CD14-positive monocyte (primary cell): ENCODE results near the gene SLC22A13. TPM values are rescaled to one million over a fixed set of nuclear protein-coding genes. Genes with fewer than 3 reads are reported as not detected.

ENCODE experiments used
- DNase-seq, 3 donors: peaks; one replicate each; pipeline ENCODE4 v3.0.0-alpha.2; 2011 to 2022
- H2AFZ ChIP-seq: 2 replicates; pipeline ENCODE4 v1.6.0; 2012; ENCODE audit warnings: mild to moderate bottlenecking, low read depth, low read length, inconsistent platforms; ENCODE audit not compliant: insufficient read depth, poor library complexity, severe bottlenecking
- H3K27ac ChIP-seq, 2 donors: 1 replicate in 1 of 2; 2 replicates in 1 of 2; pipeline ENCODE4 v1.5.1; 2012 to 2013; ENCODE audit warnings: low read length in 2 of 2, control low read depth in 1 of 2, inconsistent platforms in 1 of 2, low read depth in 1 of 2, mild to moderate bottlenecking in 1 of 2
- H3K27me3 ChIP-seq, 2 donors: one replicate each; pipeline versions ENCODE4 v1.6.0 to v1.6.1; 2011 to 2013; ENCODE audit warnings: low read length in 2 of 2; ENCODE audit not compliant: control insufficient read depth in 2 of 2, insufficient read depth in 2 of 2
- H3K36me3 ChIP-seq, 2 donors: replicated peaks in 1 of 2; 1 replicate in 1 of 2; 2 replicates in 1 of 2; pipeline versions ENCODE4 v1.5.1 to v1.6.1; 2012 to 2013; ENCODE audit warnings: low read length in 2 of 2, control low read depth in 1 of 2, inconsistent platforms in 1 of 2, mild to moderate bottlenecking in 1 of 2; ENCODE audit not compliant: insufficient read depth in 2 of 2, control insufficient read depth in 1 of 2
- H3K4me1 ChIP-seq, 2 donors: 1 replicate in 1 of 2; 2 replicates in 1 of 2; pipeline versions ENCODE4 v1.5.1 to v1.6.1; 2012 to 2013; ENCODE audit warnings: low read length in 2 of 2, control low read depth in 1 of 2, inconsistent platforms in 1 of 2, mild to moderate bottlenecking in 1 of 2, moderate library complexity in 1 of 2; ENCODE audit not compliant: insufficient read depth in 2 of 2, control insufficient read depth in 1 of 2
- H3K4me2 ChIP-seq: replicated peaks from 2 replicates; pipeline ENCODE3; 2012; ENCODE audit warnings: low read length, moderate library complexity, mild to moderate bottlenecking; ENCODE audit not compliant: poor library complexity, severe bottlenecking; ENCODE audit errors: extremely low read depth
- H3K4me3 ChIP-seq, 3 experiments: fragments of 200-600 bp in 1 of 3; sonication (generic) in 1 of 3; replicated peaks in 1 of 3; 1 replicate in 2 of 3; 2 replicates in 1 of 3; pipeline ENCODE4 v1.5.1; 2011 to 2013; ENCODE audit warnings: low read length in 3 of 3, mild to moderate bottlenecking in 3 of 3, control low read depth in 2 of 3, low read depth in 2 of 3, inconsistent platforms in 1 of 3, moderate library complexity in 1 of 3
- H3K79me2 ChIP-seq: 2 replicates; pipeline ENCODE4 v1.6.0; 2012; ENCODE audit warnings: mild to moderate bottlenecking, control low read depth, inconsistent platforms, low read length, moderate library complexity; ENCODE audit not compliant: insufficient read depth
- H3K9ac ChIP-seq: 2 replicates; pipeline ENCODE4 v1.6.0; 2017; ENCODE audit warnings: low read length, mild to moderate bottlenecking; ENCODE audit not compliant: insufficient read depth, poor library complexity, severe bottlenecking
- H3K9me3 ChIP-seq, 2 donors: replicated peaks in 1 of 2; 1 replicate in 1 of 2; 2 replicates in 1 of 2; pipeline versions ENCODE4 v1.5.1 to v1.6.1; 2012 to 2013; ENCODE audit warnings: low read length in 2 of 2, control low read depth in 1 of 2; ENCODE audit not compliant: control insufficient read depth in 1 of 2, insufficient read depth in 1 of 2
- H4K20me1 ChIP-seq: 2 replicates; pipeline ENCODE4 v1.6.0; 2012; ENCODE audit warnings: mild to moderate bottlenecking, low read length, control low read depth, moderate library complexity; ENCODE audit not compliant: insufficient read depth
- H3K27ac Mint-ChIP-seq, 7 donors: one replicate each; pipeline ENCODE4 v1.8.0; 2020; ENCODE audit warnings: mild to moderate bottlenecking in 7 of 7, mixed read lengths in 7 of 7, moderate library complexity in 6 of 7, inconsistent platforms in 2 of 7
- H3K27me3 Mint-ChIP-seq, 3 donors: one replicate each; pipeline ENCODE4 v1.8.0; 2021 to 2022; ENCODE audit warnings: low read depth in 3 of 3, mild to moderate bottlenecking in 3 of 3, mixed read lengths in 3 of 3, moderate library complexity in 3 of 3, inconsistent platforms in 1 of 3
- H3K36me3 Mint-ChIP-seq, 2 donors: one replicate each; pipeline ENCODE4 v1.8.0; 2020; ENCODE audit warnings: mixed read lengths in 2 of 2, inconsistent platforms in 1 of 2, mild to moderate bottlenecking in 1 of 2
- H3K4me1 Mint-ChIP-seq: one replicate; pipeline ENCODE4 v1.8.0; 2020; ENCODE audit warnings: mild to moderate bottlenecking, mixed read lengths
- H3K4me3 Mint-ChIP-seq, 2 donors: one replicate each; pipeline ENCODE4 v1.8.0; 2020; ENCODE audit warnings: mild to moderate bottlenecking in 2 of 2, mixed read lengths in 2 of 2, moderate library complexity in 1 of 2
- H3K9me3 Mint-ChIP-seq, 7 donors: one replicate each; pipeline ENCODE4 v1.8.0; 2020 to 2022; ENCODE audit warnings: mixed read lengths in 7 of 7, mild to moderate bottlenecking in 6 of 7, moderate library complexity in 6 of 7, inconsistent platforms in 2 of 7
- WGBS: methylation state at CpG from one replicate; pipeline ENCODE4 v1.1.5; 2013; ENCODE audit warnings: missing lambda C conversion rate; ENCODE audit not compliant: insufficient coverage; 5-methylcytosine and 5-hydroxymethylcytosine counted together
- intact Hi-C, 2 donors: fragments of 100-400 bp; cut with micrococcal nuclease; formaldehyde crosslinking; loops; one replicate each; pipeline versions ENCODE4 v1.15.0 to v1.15.1; 2023
- polyA plus RNA-seq, 3 donors: library from polyadenylated mRNA; depleted of rRNA in 1 of 3; unstranded in 2 of 3; stranded (reverse) in 1 of 3; fragments of 300-500 nt in 2 of 3; fragments of >200 nt in 1 of 3; fragmentation: Illumina TruSeq in 2 of 3; gene quantifications; 1 replicate in 2 of 3; 2 replicates in 1 of 3; pipeline ENCODE4 v1.2.3, GENCODE V29; 2012 to 2021
- TF ChIP-seq, protein P1 (sequence below): fragments of 200-600 bp; IDR thresholded peaks from one replicate; pipeline ENCODE4 v1.8.0; 2022; ENCODE audit warnings: antibody characterized with exemption, mild to moderate bottlenecking

SLC22A13 gene
- polyA plus RNA-seq, 3 donors = 0.19 TPM; not detected in 2

DNA sequence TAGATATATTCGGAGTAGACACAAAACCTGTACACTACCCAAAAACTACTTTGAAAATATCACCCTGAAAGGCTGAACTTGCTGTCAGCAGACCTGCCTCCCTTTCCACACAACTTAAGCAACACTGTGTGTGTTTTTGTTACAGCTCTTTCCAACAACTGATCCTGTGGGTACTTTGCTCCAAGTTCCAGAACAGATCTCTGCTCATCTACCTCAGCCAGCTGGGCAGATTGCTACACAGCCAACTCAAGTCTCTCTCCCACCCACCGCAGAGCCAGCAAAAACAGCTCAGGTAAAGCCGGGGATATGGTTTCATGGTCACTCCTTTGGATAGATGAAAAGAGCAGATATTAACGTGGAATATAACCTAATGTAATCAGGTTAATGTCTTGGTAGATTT lies 19.7 kb upstream of the SLC22A13 start:
- no peak overlapping the region for H3K4me2 ChIP-seq
- Mint-ChIP-seq H3K9me3 (no peaks in the 10 kb centered on the region), H3K4me1 (no peaks in the 10 kb centered on the region), H3K36me3 (peaks cover 67 to 81% of the 10 kb centered on the region in 2 donors), H3K27me3 (no peaks in the 10 kb centered on the region), H3K27ac (peak overlapping the region in 1 of 7 donors; percentile 10), H3K4me3 (no peak overlapping the region)
- DNase-seq = no peak
- no peak overlapping the region for H3K4me3 ChIP-seq
- H3K9me3 ChIP-seq = no peaks in the 10 kb centered on the region
- no peak overlapping the region for H3K27ac ChIP-seq
- intact Hi-C loops = no loop called here
- H3K36me3 ChIP-seq = peaks cover 75 to 91% of the 10 kb centered on the region in 2 donors
- no peak overlapping the region for H2AFZ ChIP-seq
- H3K9ac ChIP-seq = no peak overlapping the region
- H4K20me1 ChIP-seq = no peaks in the 10 kb centered on the region
- WGBS = 86% methylated on average over 1 of the region's 4 CpGs
- no peaks in the 10 kb centered on the region for H3K4me1 ChIP-seq
- TF ChIP-seq, protein P1, sequence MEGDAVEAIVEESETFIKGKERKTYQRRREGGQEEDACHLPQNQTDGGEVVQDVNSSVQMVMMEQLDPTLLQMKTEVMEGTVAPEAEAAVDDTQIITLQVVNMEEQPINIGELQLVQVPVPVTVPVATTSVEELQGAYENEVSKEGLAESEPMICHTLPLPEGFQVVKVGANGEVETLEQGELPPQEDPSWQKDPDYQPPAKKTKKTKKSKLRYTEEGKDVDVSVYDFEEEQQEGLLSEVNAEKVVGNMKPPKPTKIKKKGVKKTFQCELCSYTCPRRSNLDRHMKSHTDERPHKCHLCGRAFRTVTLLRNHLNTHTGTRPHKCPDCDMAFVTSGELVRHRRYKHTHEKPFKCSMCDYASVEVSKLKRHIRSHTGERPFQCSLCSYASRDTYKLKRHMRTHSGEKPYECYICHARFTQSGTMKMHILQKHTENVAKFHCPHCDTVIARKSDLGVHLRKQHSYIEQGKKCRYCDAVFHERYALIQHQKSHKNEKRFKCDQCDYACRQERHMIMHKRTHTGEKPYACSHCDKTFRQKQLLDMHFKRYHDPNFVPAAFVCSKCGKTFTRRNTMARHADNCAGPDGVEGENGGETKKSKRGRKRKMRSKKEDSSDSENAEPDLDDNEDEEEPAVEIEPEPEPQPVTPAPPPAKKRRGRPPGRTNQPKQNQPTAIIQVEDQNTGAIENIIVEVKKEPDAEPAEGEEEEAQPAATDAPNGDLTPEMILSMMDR = no peak
- H3K27me3 ChIP-seq = no peaks in the 10 kb centered on the region
- H3K79me2 ChIP-seq = no peaks in the 10 kb centered on the region

- Histone ChIP-seq H3K4me2 (no peak overlapping the region), H3K9ac (no peak overlapping the region), H2AFZ (no peak overlapping the region), H3K36me3 (peaks cover 84 to 94% of the 10 kb centered on the region in 2 donors), H3K79me2 (no peaks in the 10 kb centered on the region), H3K9me3 (no peaks in the 10 kb centered on the region), H3K27me3 (no peaks in the 10 kb centered on the region), H3K4me3 (no peak overlapping the region), H3K27ac (no peak overlapping the region), H4K20me1 (no peaks in the 10 kb centered on the region), H3K4me1 (no peaks in the 10 kb centered on the region)
- no peaks in the 10 kb centered on the region for H3K27me3 Mint-ChIP-seq
- H3K4me3 Mint-ChIP-seq = no peak overlapping the region
- no peaks in the 10 kb centered on the region for H3K4me1 Mint-ChIP-seq
- DNase-seq = peak in 1 of 3 donors; percentile 9
- peak overlapping the region in 1 of 7 donors; percentile 78 for H3K27ac Mint-ChIP-seq
- intact Hi-C loops = no loop called here
- TF ChIP-seq, protein P1 = no peak
- peaks cover 81 to 87% of the 10 kb centered on the region in 2 donors for H3K36me3 Mint-ChIP-seq
- H3K9me3 Mint-ChIP-seq = no peaks in the 10 kb centered on the region
These were observed 18.1 kb upstream of the SLC22A13 start for GRCh38 chr3:38247366-38248035.
